HepG2 (cell line): ENCODE results near the gene ISCU. TPM values are rescaled to one million over a fixed set of nuclear protein-coding genes. Genes with fewer than 3 reads are reported as not detected.
A peak's percentile ranks its signal among the peaks of the same experiment; 100 is the strongest.

ENCODE experiments used
- ATAC-seq: fragments of 200-7000 bp; cut with Tn5 transposase; 3 replicates; pipeline ENCODE4 v1.9.1; 2020; ENCODE audit warnings: mild to moderate bottlenecking, moderate library complexity
- BruUV-seq: library from RNA; stranded (reverse); fragments of 400-500 nt; replicated peaks from 2 replicates; lab custom pipeline; 2021; lab: Mats Ljungman, UMichigan
- CTCF ChIA-PET: fragments of 300-600 bp; formaldehyde crosslinking; extraction: SDS; loops from one replicate; lab custom pipeline; 2021; ENCODE audit warnings: low total read pairs, inconsistent platforms, low intra/inter-chr PET ratio; lab: Yijun Ruan, JAX
- POLR2A ChIA-PET: fragments of 350-600 bp; sonication (Branson Sonifier 250); formaldehyde crosslinking; loops from one replicate; lab custom pipeline; 2020; ENCODE audit warnings: antibody characterized with exemption, inconsistent platforms; lab: Yijun Ruan, JAX
- DNase-seq: peaks from one replicate; pipeline ENCODE4 v3.0.0-alpha.2; 2015; ENCODE audit warnings: low spot score
- FAIRE-seq: peaks from 3 replicates; lab custom pipeline; 2011; peaks lifted over from hg19 to GRCh38; lab: Jason Lieb, UNC
- H2AFZ ChIP-seq: one replicate; pipeline ENCODE4 v1.6.1; 2011; ENCODE audit warnings: low read length, inconsistent platforms
- H3K27ac ChIP-seq: fragments of 300-600 bp; 3 replicates; pipeline ENCODE4 v1.8.0; 2011; ENCODE audit warnings: mixed run types, mild to moderate bottlenecking, mixed read lengths, low read length, inconsistent platforms; ENCODE audit not compliant: insufficient read depth; ENCODE audit errors: extremely low read length
- H3K27me3 ChIP-seq, 2 experiments: fragments of 200-600 bp in 1 of 2; 2 replicates in 1 of 2; 3 replicates in 1 of 2; pipeline versions ENCODE4 v1.6.0 to v1.8.0; 2011; ENCODE audit warnings: low read length in 2 of 2, mild to moderate bottlenecking in 2 of 2, moderate library complexity in 2 of 2, inconsistent platforms in 1 of 2; ENCODE audit not compliant: insufficient read depth in 2 of 2, control insufficient read depth in 1 of 2
- H3K36me3 ChIP-seq, 2 experiments: fragments of 200-600 bp in 1 of 2; replicated peaks in 1 of 2; 2 replicates in 1 of 2; 3 replicates in 1 of 2; pipeline versions ENCODE4 v1.5.1 to v1.8.0; 2011; ENCODE audit warnings: low read length in 2 of 2, inconsistent platforms in 1 of 2; ENCODE audit not compliant: insufficient read depth in 2 of 2, control insufficient read depth in 1 of 2
- H3K4me1 ChIP-seq: 2 replicates; pipeline ENCODE4 v1.5.1; 2012; ENCODE audit warnings: low read length, inconsistent platforms; ENCODE audit not compliant: insufficient read depth
- H3K4me2 ChIP-seq: 2 replicates; pipeline ENCODE4 v1.6.0; 2011; ENCODE audit warnings: low read depth, low read length, inconsistent platforms
- H3K4me3 ChIP-seq, 3 experiments: fragments of 200-600 bp in 1 of 3; sonication (generic), shearing (Covaris generic) in 1 of 3; replicated peaks in 1 of 3; 2 replicates each; pipeline ENCODE4 v1.5.1; 2011 to 2016; ENCODE audit warnings: low read length in 3 of 3, inconsistent platforms in 2 of 3, low read depth in 2 of 3, mild to moderate bottlenecking in 2 of 3, control low read depth in 1 of 3, mixed read lengths in 1 of 3; ENCODE audit not compliant: insufficient read depth in 1 of 3
- H3K79me2 ChIP-seq: one replicate; pipeline ENCODE4 v1.6.1; 2011; ENCODE audit warnings: low read length, inconsistent platforms; ENCODE audit not compliant: insufficient read depth
- H3K9ac ChIP-seq: 2 replicates; pipeline ENCODE4 v1.6.0; 2011; ENCODE audit warnings: mild to moderate bottlenecking, low read depth, low read length, inconsistent platforms; ENCODE audit not compliant: insufficient read depth
- H3K9me3 ChIP-seq: 2 replicates; pipeline ENCODE4 v1.5.1; 2012; ENCODE audit warnings: mild to moderate bottlenecking, low read length
- H4K20me1 ChIP-seq: 2 replicates; pipeline ENCODE4 v1.6.0; 2011; ENCODE audit warnings: inconsistent platforms, mild to moderate bottlenecking, low read length, moderate library complexity; ENCODE audit not compliant: insufficient read depth
- GATA4 ChIP-seq: sonication (generic); IDR thresholded peaks from 2 replicates; pipeline ENCODE4 v1.6.1; 2016; ENCODE audit warnings: antibody characterized with exemption, low read depth, borderline replicate concordance
- GATAD1 ChIP-seq: IDR thresholded peaks from 2 replicates; pipeline ENCODE4 v1.6.1; 2016; ENCODE audit warnings: missing genetic modification reagents, missing compliant biosample characterization
- GATAD2A ChIP-seq: IDR thresholded peaks from 2 replicates; pipeline ENCODE4 v1.6.1; 2016
- MAFG ChIP-seq: sonication (generic); formaldehyde crosslinking; IDR thresholded peaks from 2 replicates; pipeline ENCODE4 v1.5.1; 2020; ENCODE audit warnings: mild to moderate bottlenecking, missing genetic modification reagents
- NCOA5 ChIP-seq: sonication (generic); formaldehyde crosslinking; IDR thresholded peaks from 2 replicates; pipeline ENCODE4 v1.4.0; 2020; ENCODE audit warnings: missing genetic modification reagents
- PHF21A ChIP-seq: sonication (generic); formaldehyde crosslinking; IDR thresholded peaks from 2 replicates; pipeline ENCODE4 v1.5.0; 2020; ENCODE audit warnings: mild to moderate bottlenecking, missing genetic modification reagents
- SNAI1 ChIP-seq: sonication (generic); formaldehyde crosslinking; IDR thresholded peaks from 2 replicates; pipeline ENCODE4 v1.5.0; 2020; ENCODE audit warnings: mild to moderate bottlenecking, missing genetic modification reagents, borderline replicate concordance
- SRSF4 ChIP-seq: fragments of 200-400 bp; formaldehyde crosslinking; IDR thresholded peaks from one replicate; pipeline ENCODE4 v1.6.1; 2018; ENCODE audit warnings: mild to moderate bottlenecking, low read depth, low read length, moderate library complexity; ENCODE audit not compliant: poor library complexity, severe bottlenecking
- ZBTB4 ChIP-seq: sonication (generic); formaldehyde crosslinking; IDR thresholded peaks from 2 replicates; pipeline ENCODE4 v1.4.0; 2020; ENCODE audit warnings: missing genetic modification reagents, mild to moderate bottlenecking, borderline replicate concordance
- ZMYM3 ChIP-seq: sonication (generic); formaldehyde crosslinking; IDR thresholded peaks from 2 replicates; pipeline ENCODE4 v1.5.1; 2020; ENCODE audit warnings: mild to moderate bottlenecking, missing genetic modification reagents
- ZNF253 ChIP-seq: sonication (generic); formaldehyde crosslinking; IDR thresholded peaks from 2 replicates; pipeline ENCODE4 v1.8.0; 2022; ENCODE audit warnings: mild to moderate bottlenecking, missing genetic modification reagents, borderline replicate concordance
- ZNF33A ChIP-seq: sonication (generic); formaldehyde crosslinking; IDR thresholded peaks from 2 replicates; pipeline ENCODE4 v1.5.1; 2020; ENCODE audit warnings: missing genetic modification reagents, mild to moderate bottlenecking, moderate library complexity, borderline replicate concordance
- ZNF362 ChIP-seq: sonication (generic); formaldehyde crosslinking; IDR thresholded peaks from 2 replicates; pipeline ENCODE4 v1.4.0; 2020; ENCODE audit warnings: missing genetic modification reagents, mild to moderate bottlenecking, borderline replicate concordance
- ZNF629 ChIP-seq: sonication (generic); formaldehyde crosslinking; conservative IDR thresholded peaks from 2 replicates; pipeline ENCODE4 v1.5.0; 2020; ENCODE audit warnings: missing genetic modification reagents
- ZNF792 ChIP-seq: IDR thresholded peaks from 2 replicates; pipeline ENCODE4 v1.6.1; 2016
- ZSCAN25 ChIP-seq: sonication (generic); formaldehyde crosslinking; IDR thresholded peaks from 2 replicates; pipeline ENCODE4 v1.8.0; 2022; ENCODE audit warnings: mild to moderate bottlenecking, missing genetic modification reagents
- ZSCAN30 ChIP-seq: sonication (generic); formaldehyde crosslinking; IDR thresholded peaks from 2 replicates; pipeline ENCODE4 v1.5.0; 2020; ENCODE audit warnings: mild to moderate bottlenecking, missing genetic modification reagents
- WGBS: methylation state at CpG from one replicate; pipeline ENCODE4 v1.1.6; 2017; ENCODE audit warnings: low lambda C conversion rate; 5-methylcytosine and 5-hydroxymethylcytosine counted together
- in situ Hi-C: cut with HindIII; loops from 2 replicates; pipeline ENCODE4 v1.10.0; 2017; ENCODE audit warnings: low pct_unique_long_range_greater_than_20kb; ENCODE audit not compliant: extremely low pct_ligation_motif_present
- intact Hi-C: fragments of 100-400 bp; cut with micrococcal nuclease; formaldehyde crosslinking; loops from one replicate; pipeline ENCODE4 v1.10.0; 2022; ENCODE audit not compliant: unreplicated experiment
- polyA plus RNA-seq, 8 experiments: library from polyadenylated mRNA; depleted of rRNA in 3 of 8; stranded (reverse) in 7 of 8; unstranded in 1 of 8; fragments of >200 nt; fragmentation: Illumina TruSeq in 4 of 8; extraction: Trizol in 4 of 8; gene quantifications; 2 replicates each; pipeline versions ENCODE4 v1.2.1 to v1.2.3, GENCODE V29; 2011 to 2016; ENCODE audit warnings: low read depth in 4 of 8, missing spikeins in 1 of 8, mixed read lengths in 1 of 8; ENCODE audit not compliant: insufficient read depth in 1 of 8
- total RNA-seq, 5 experiments: library from RNA; depleted of rRNA; stranded (reverse); fragments of >200 nt; fragmentation: Illumina TruSeq; extraction: Trizol; gene quantifications; 2 replicates each; pipeline ENCODE4 v1.2.3, GENCODE V29; 2016; ENCODE audit warnings: low read depth in 1 of 5
- TF ChIP-seq, protein P1 (sequence below): sonication (generic); formaldehyde crosslinking; IDR thresholded peaks from 2 replicates; pipeline ENCODE4 v1.5.0; 2020; ENCODE audit warnings: missing genetic modification reagents, mild to moderate bottlenecking, borderline replicate concordance

The ISCU gene
- total and polyA plus RNA-seq, 2 of the 13 experiments (the other 11 are each of a cell fraction or from before 2014, with no cell fraction given): 94.4 to 107 TPM

GRCh38 chr12:108612788-108613282, 50.4 kb downstream of the ISCU start (continued):
- TF ChIP-seq MAFG: 0 out of 2 replicates have a peak, but pooled peaks have one; percentile 22
- TF ChIP-seq GATA4: no peak
- no peak for TF ChIP-seq SRSF4

DNA sequence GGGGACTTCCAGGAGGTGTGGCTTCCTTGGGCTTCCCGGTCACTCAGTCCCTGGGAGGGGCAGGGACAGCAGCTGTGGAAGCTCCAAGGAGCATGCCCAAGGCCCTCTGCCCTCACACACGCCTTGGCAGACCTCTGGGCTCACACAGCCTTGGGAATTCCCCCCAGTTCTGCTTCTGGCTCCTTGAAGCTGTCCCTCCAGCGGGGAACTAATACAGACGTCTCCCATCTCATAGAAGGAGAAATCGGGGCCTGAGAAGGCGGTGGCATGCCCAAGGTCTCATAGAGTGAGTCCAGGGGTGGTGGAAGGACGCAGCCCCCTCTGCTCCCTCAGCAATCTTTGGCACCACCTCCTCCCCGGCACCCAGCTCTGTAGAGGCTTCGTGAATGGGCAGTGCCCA, 51.2 kb downstream of the ISCU start:
- Histone ChIP-seq H3K4me3 (no peak overlapping the region), H3K79me2 (no peaks in the 10 kb centered on the region), H3K27me3 (peaks cover 0 to 24% of the 10 kb centered on the region in 2 experiments; a peak in 4 of 5 replicates), H2AFZ (no peak overlapping the region), H3K4me1 (peaks cover 16% of the 10 kb centered on the region), H3K27ac (no peak overlapping the region), H3K36me3 (no peaks in the 10 kb centered on the region), H3K9me3 (no peaks in the 10 kb centered on the region), H3K4me2 (no peak overlapping the region), H3K9ac (no peak overlapping the region), H4K20me1 (no peaks in the 10 kb centered on the region)
- ChIA-PET CTCF (no interaction called here), POLR2A (no interaction called here)
- FAIRE-seq: no peak
- no peak for DNase-seq
- 20% methylated on average over 2 of the region's 9 CpGs for WGBS
- intact Hi-C loops: no loop called here
- BruUV-seq: no TSS peak
- ATAC-seq: no peak
- in situ Hi-C loops: no loop called here
- no peak for TF ChIP-seq GATAD2A
- TF ChIP-seq ZNF362: no peak
- TF ChIP-seq SNAI1 (CRISPR knock-in tag): no peak
- TF ChIP-seq ZNF629 (CRISPR knock-in tag): no peak
- no peak for TF ChIP-seq GATAD1
- TF ChIP-seq ZSCAN30 (CRISPR knock-in tag): no peak
- TF ChIP-seq ZNF33A (CRISPR knock-in tag): no peak
- TF ChIP-seq ZNF792 (CRISPR knock-in tag): no peak
- TF ChIP-seq PHF21A (CRISPR knock-in tag): no peak
- no peak for TF ChIP-seq ZSCAN25 (CRISPR knock-in tag)
- TF ChIP-seq ZBTB4 (CRISPR knock-in tag): no peak
- TF ChIP-seq, protein P1, sequence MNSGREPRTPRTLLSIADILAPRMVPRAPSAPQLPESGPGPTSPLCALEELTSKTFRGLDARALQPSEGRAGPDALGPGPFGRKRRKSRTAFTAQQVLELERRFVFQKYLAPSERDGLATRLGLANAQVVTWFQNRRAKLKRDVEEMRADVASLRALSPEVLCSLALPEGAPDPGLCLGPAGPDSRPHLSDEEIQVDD (CRISPR knock-in tag): no peak
- no peak for TF ChIP-seq ZMYM3 (CRISPR knock-in tag)
- TF ChIP-seq NCOA5 (CRISPR knock-in tag): no peak
- no peak for TF ChIP-seq ZNF253 (CRISPR knock-in tag)
